Mesenchymal stem cell (in vitro differentiated cells and primary cell): ENCODE measurements around the gene TBX3.

ENCODE experiments used
- DNase-seq: peaks from one replicate; pipeline ENCODE4 v3.0.0-alpha.2; 2013
- H2AFZ ChIP-seq: one replicate; pipeline ENCODE4 v1.6.1; 2013; ENCODE audit warnings: low read depth, mild to moderate bottlenecking, control low read depth, inconsistent platforms, low read length, moderate library complexity
- H2AK5ac ChIP-seq: 2 replicates; pipeline ENCODE4 v1.6.1; 2013; ENCODE audit warnings: low read length, moderate library complexity, mild to moderate bottlenecking, inconsistent platforms; ENCODE audit not compliant: severe bottlenecking
- H2BK120ac ChIP-seq: one replicate; pipeline ENCODE4 v1.6.1; 2013; ENCODE audit warnings: low read depth, mild to moderate bottlenecking, inconsistent platforms, low read length, moderate library complexity
- H2BK12ac ChIP-seq, 2 experiments: one replicate each; pipeline ENCODE4 v1.6.1; 2013; ENCODE audit warnings: inconsistent platforms in 2 of 2, low read length in 2 of 2, mild to moderate bottlenecking in 2 of 2, moderate library complexity in 2 of 2, control low read depth in 1 of 2
- H2BK15ac ChIP-seq: one replicate; pipeline ENCODE4 v1.6.1; 2013; ENCODE audit warnings: mild to moderate bottlenecking, low read depth, inconsistent platforms; ENCODE audit not compliant: poor library complexity, severe bottlenecking
- H2BK5ac ChIP-seq: 2 replicates; pipeline ENCODE4 v1.6.1; 2013; ENCODE audit warnings: low read depth, mild to moderate bottlenecking, low read length, control low read depth, inconsistent platforms; ENCODE audit not compliant: poor library complexity, severe bottlenecking
- H3K14ac ChIP-seq, 2 experiments: one replicate each; pipeline ENCODE4 v1.6.1; 2013; ENCODE audit warnings: inconsistent platforms in 2 of 2, low read length in 2 of 2, control low read depth in 1 of 2, mild to moderate bottlenecking in 1 of 2, moderate library complexity in 1 of 2
- H3K18ac ChIP-seq, 2 experiments: one replicate each; pipeline ENCODE4 v1.6.1; 2013; ENCODE audit warnings: inconsistent platforms in 2 of 2, low read length in 2 of 2, control low read depth in 1 of 2, low read depth in 1 of 2, mild to moderate bottlenecking in 1 of 2
- H3K23ac ChIP-seq, 2 experiments: one replicate each; pipeline ENCODE4 v1.6.1; 2013; ENCODE audit warnings: inconsistent platforms in 2 of 2, low read length in 2 of 2, mild to moderate bottlenecking in 2 of 2, moderate library complexity in 2 of 2, control low read depth in 1 of 2
- H3K27ac ChIP-seq: 2 replicates; pipeline ENCODE4 v1.5.1; 2013; ENCODE audit warnings: mild to moderate bottlenecking, moderate library complexity, low read length, control low read depth, inconsistent platforms; ENCODE audit not compliant: poor library complexity, severe bottlenecking
- H3K27me3 ChIP-seq, 2 experiments: 2 replicates each; pipeline versions ENCODE4 v1.6.1 to v1.7.0; 2013; ENCODE audit warnings: low read length in 2 of 2, mild to moderate bottlenecking in 2 of 2, moderate library complexity in 2 of 2, control low read depth in 1 of 2, inconsistent platforms in 1 of 2; ENCODE audit not compliant: control insufficient read depth in 1 of 2, insufficient read depth in 1 of 2
- H3K36me3 ChIP-seq, 2 experiments: 2 replicates each; pipeline versions ENCODE4 v1.6.1 to v1.7.0; 2013; ENCODE audit warnings: low read length in 2 of 2, control low read depth in 1 of 2, inconsistent platforms in 1 of 2, low read depth in 1 of 2, mild to moderate bottlenecking in 1 of 2; ENCODE audit not compliant: insufficient read depth in 2 of 2, control insufficient read depth in 1 of 2
- H3K4ac ChIP-seq, 2 experiments: one replicate each; pipeline ENCODE4 v1.6.1; 2013; ENCODE audit warnings: inconsistent platforms in 2 of 2, low read length in 2 of 2, mild to moderate bottlenecking in 2 of 2, moderate library complexity in 2 of 2, control low read depth in 1 of 2, low read depth in 1 of 2
- H3K4me1 ChIP-seq: 2 replicates; pipeline ENCODE4 v1.6.1; 2013; ENCODE audit warnings: low read depth, low read length, control low read depth; ENCODE audit not compliant: control insufficient read depth, insufficient read depth
- H3K4me2 ChIP-seq: 2 replicates; pipeline ENCODE4 v1.6.1; 2013; ENCODE audit warnings: low read length, mild to moderate bottlenecking, inconsistent platforms; ENCODE audit not compliant: poor library complexity, severe bottlenecking
- H3K4me3 ChIP-seq, 2 experiments: 2 replicates each; pipeline versions ENCODE4 v1.5.1 to v1.7.0; 2013; ENCODE audit warnings: low read length in 2 of 2, mild to moderate bottlenecking in 2 of 2, control low read depth in 1 of 2, low read depth in 1 of 2; ENCODE audit not compliant: insufficient read depth in 1 of 2
- H3K79me1 ChIP-seq: replicated peaks from 2 replicates; pipeline ENCODE4 v1.6.1; 2013; ENCODE audit warnings: mild to moderate bottlenecking, control low read depth, low read length, inconsistent platforms; ENCODE audit not compliant: poor library complexity, severe bottlenecking
- H3K9ac ChIP-seq: 2 replicates; pipeline ENCODE4 v1.7.0; 2013; ENCODE audit warnings: mild to moderate bottlenecking, low read length, moderate library complexity
- H3K9me3 ChIP-seq: 2 replicates; pipeline ENCODE4 v1.7.0; 2013; ENCODE audit warnings: mild to moderate bottlenecking, low read length; ENCODE audit not compliant: control insufficient read depth
- H4K8ac ChIP-seq: one replicate; pipeline ENCODE4 v1.6.1; 2013; ENCODE audit warnings: inconsistent platforms, mild to moderate bottlenecking, low read length, moderate library complexity
- H4K91ac ChIP-seq: one replicate; pipeline ENCODE4 v1.6.1; 2013; ENCODE audit warnings: mild to moderate bottlenecking, low read length, inconsistent platforms
- WGBS: methylation state at CpG from one replicate; pipeline ENCODE4 v1.1.7; 2013; ENCODE audit warnings: mixed read lengths; 5-methylcytosine and 5-hydroxymethylcytosine counted together

Gene TBX3

DNA sequence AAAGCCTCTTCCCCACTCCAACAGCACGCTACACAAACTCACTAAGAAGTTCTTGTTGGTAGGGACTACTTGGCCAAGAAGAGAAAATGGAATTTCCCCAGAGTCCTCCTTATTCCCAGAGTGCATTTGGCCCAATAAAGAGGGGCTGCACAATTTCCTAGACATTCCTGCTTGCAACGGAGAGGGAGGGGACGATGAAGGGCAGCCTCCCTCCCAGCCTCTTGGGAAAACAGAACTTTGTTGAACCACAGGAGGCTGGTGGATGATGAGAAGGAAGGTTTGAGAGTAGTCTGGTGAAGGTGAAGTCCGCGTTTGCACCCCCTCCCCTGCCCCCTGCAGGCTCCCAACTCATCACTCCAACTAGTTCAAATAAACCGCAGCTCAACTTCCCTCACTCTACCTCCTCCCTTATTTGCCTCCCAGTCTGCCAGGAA, 19.1 kb upstream of the TBX3 start:
- 7% methylated on average over 3 of the region's 6 CpGs for WGBS
- no peak for DNase-seq
- no peak overlapping the region for H3K4me3 ChIP-seq

DNA sequence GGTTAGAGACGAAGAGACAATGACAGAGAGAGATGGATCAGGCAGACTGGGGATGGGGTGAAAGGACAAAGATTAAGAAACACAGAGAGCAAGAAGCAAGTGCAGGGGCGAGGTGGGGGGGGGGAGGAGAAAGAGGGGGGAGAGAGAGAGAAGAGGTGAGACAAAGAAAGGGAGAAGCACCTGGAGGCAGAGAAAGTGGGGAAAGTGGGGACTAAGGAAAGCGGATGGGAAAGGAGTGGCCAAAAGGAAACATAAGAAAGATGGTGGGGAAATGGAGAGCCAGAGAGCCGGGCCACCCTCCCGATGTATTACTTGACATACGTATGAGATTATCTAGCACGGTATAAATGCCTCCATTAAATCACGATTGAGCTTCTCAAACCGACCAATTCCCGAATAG, 18.5 kb upstream of the TBX3 start:
- no peak overlapping the region for H4K8ac ChIP-seq
- H3K14ac ChIP-seq, result no peak overlapping the region
- no peak overlapping the region for H3K18ac ChIP-seq
- H3K4me3 ChIP-seq, result no peak overlapping the region
- no peak overlapping the region for H3K4ac ChIP-seq
- no peaks in the 10 kb centered on the region for H3K4me1 ChIP-seq
- no peak overlapping the region for H2AFZ ChIP-seq
- H2BK12ac ChIP-seq, result no peak overlapping the region
- H3K36me3 ChIP-seq, result no peaks in the 10 kb centered on the region
- H3K9me3 ChIP-seq, result no peaks in the 10 kb centered on the region
- H2BK5ac ChIP-seq, result no peak overlapping the region
- H3K27ac ChIP-seq, result no peak overlapping the region
- no peaks in the 10 kb centered on the region for H3K79me1 ChIP-seq
- no peak overlapping the region for H3K23ac ChIP-seq
- H3K27me3 ChIP-seq, result peaks cover 52 to 73% of the 10 kb centered on the region in 2 experiments
- H2BK15ac ChIP-seq, result no peak overlapping the region
- no peak overlapping the region for H2AK5ac ChIP-seq
- H3K9ac ChIP-seq, result no peak overlapping the region
- no peak for DNase-seq
- no peak overlapping the region for H3K4me2 ChIP-seq
- WGBS, result 21% methylated on average over 2 of the region's 10 CpGs
- no peak overlapping the region for H2BK120ac ChIP-seq
- H4K91ac ChIP-seq, result no peak overlapping the region

More for the DNA sequence above, 19.1 kb upstream of the TBX3 start:
- no peak overlapping the region for H2BK15ac ChIP-seq
- H3K18ac ChIP-seq, result no peak overlapping the region
- no peak overlapping the region for H2AFZ ChIP-seq
- no peaks in the 10 kb centered on the region for H3K36me3 ChIP-seq
- H2BK120ac ChIP-seq, result no peak overlapping the region
- no peak overlapping the region for H3K14ac ChIP-seq
- no peak overlapping the region for H3K4ac ChIP-seq
- H2BK12ac ChIP-seq, result no peak overlapping the region
- no peaks in the 10 kb centered on the region for H3K79me1 ChIP-seq
- H3K27me3 ChIP-seq, result peaks cover 48 to 67% of the 10 kb centered on the region in 2 experiments
- H3K4me2 ChIP-seq, result no peak overlapping the region
- H2BK5ac ChIP-seq, result no peak overlapping the region
- H4K91ac ChIP-seq, result no peak overlapping the region
- H3K4me1 ChIP-seq, result no peaks in the 10 kb centered on the region
- H3K9me3 ChIP-seq, result no peaks in the 10 kb centered on the region
- no peak overlapping the region for H3K27ac ChIP-seq
- H3K9ac ChIP-seq, result no peak overlapping the region
- no peak overlapping the region for H2AK5ac ChIP-seq
- H4K8ac ChIP-seq, result no peak overlapping the region
- no peak overlapping the region for H3K23ac ChIP-seq

DNA sequence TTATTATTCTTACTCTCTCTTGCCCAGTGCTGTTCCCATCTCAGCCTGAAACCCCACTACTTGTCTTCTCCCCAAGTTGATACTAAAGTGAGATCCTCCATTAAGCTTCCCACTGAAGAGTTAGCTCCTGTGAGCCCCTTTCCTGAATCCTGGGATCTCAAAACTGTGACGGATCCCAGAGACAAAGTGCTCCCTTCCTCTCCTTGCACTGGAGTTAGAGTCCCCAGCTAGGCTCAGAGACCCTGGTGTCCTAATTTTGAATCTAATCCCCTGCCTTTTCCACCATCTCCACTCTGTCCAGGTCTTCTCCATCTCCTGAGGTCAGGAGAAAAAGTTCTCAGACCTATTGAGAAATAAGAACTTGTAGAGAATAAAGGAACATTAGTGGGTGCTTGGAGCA, 17.6 kb upstream of the TBX3 start:
- Histone ChIP-seq H3K18ac (no peak overlapping the region), H2AFZ (no peak overlapping the region), H3K9ac (no peak overlapping the region), H3K79me1 (no peaks in the 10 kb centered on the region), H4K8ac (no peak overlapping the region), H3K27ac (no peak overlapping the region), H3K9me3 (no peaks in the 10 kb centered on the region), H2BK5ac (no peak overlapping the region), H2BK15ac (no peak overlapping the region), H2BK12ac (no peak overlapping the region), H3K36me3 (no peaks in the 10 kb centered on the region), H2BK120ac (no peak overlapping the region), H3K23ac (no peak overlapping the region), H2AK5ac (no peak overlapping the region), H3K27me3 (peaks cover 61 to 81% of the 10 kb centered on the region in 2 experiments), H3K4ac (no peak overlapping the region), H4K91ac (no peak overlapping the region), H3K4me3 (no peak overlapping the region), H3K14ac (no peak overlapping the region), H3K4me1 (no peaks in the 10 kb centered on the region), H3K4me2 (no peak overlapping the region)
- WGBS, result 43% methylated on average over 1 of the region's 1 CpG
- DNase-seq, result no peak

DNA sequence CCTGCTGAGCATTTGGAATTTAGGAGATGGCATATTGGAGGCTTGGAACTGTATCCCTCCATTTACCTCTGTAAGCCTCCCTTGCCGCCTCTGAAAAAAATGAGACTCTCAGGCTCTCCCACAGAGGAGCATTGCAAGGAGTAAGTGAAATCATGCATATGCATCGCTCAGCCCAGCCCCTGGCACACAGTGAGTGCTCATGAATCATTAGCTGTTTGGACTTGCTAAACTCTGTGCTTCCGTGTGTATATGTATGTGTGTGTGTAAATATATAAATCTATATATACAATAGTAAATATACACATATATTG, 17.1 kb upstream of the TBX3 start:
- 36% methylated on average over 2 of the region's 3 CpGs for WGBS
- Histone ChIP-seq H2BK12ac (no peak overlapping the region), H3K36me3 (no peaks in the 10 kb centered on the region), H2BK5ac (no peak overlapping the region), H2AK5ac (no peak overlapping the region), H3K14ac (no peak overlapping the region), H3K18ac (no peak overlapping the region), H3K4ac (no peak overlapping the region), H2BK15ac (no peak overlapping the region), H3K9me3 (no peaks in the 10 kb centered on the region), H3K4me1 (no peaks in the 10 kb centered on the region), H3K79me1 (no peaks in the 10 kb centered on the region), H2AFZ (no peak overlapping the region), H3K23ac (no peak overlapping the region), H4K8ac (no peak overlapping the region), H3K27ac (no peak overlapping the region), H3K27me3 (peaks cover 66 to 82% of the 10 kb centered on the region in 2 experiments), H4K91ac (no peak overlapping the region), H3K9ac (no peak overlapping the region), H2BK120ac (no peak overlapping the region), H3K4me2 (no peak overlapping the region), H3K4me3 (no peak overlapping the region)
- no peak for DNase-seq
